Measurements from ENCODE around the gene BEST2.
A peak's percentile ranks its signal among the peaks of the same experiment; 100 is the strongest.
"Not testable (repeated sequence)": the region's sequence is repeated elsewhere in the genome, so short reads cannot be mapped to it uniquely, and the experiment has no call there.

The BEST2 gene

DNA sequence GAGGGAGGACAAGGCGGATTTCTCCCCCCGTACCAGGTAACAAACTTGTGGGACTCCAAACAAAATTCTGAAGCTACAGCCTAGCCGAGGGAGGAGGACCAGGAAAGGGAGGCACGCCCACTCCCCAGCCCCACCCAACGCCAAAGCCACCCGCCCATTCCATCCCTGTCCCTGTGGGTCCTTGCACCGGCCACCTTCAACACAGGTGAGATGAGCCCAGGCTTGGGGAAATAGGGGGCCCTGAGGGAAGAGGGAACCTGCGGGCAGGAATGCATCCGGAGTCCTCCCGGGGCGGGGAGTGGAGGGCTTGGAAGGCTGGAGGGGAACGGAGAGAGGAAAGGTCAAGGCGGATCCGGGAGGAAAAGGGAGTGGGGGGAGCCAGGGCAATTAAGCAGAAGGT lies at the start of gene BEST2:
Gene BEST2, plus strand, starts transcription at position 157 of the 400 bp plus-strand sequence. CDS start 802 bp downstream, outside the sequence.
- no peak for DNase-seq

- no peak for DNase-seq
Observed at GRCh38 chr19:12703046-12703445, 48.5 kb upstream of the BEST2 start.

DNA sequence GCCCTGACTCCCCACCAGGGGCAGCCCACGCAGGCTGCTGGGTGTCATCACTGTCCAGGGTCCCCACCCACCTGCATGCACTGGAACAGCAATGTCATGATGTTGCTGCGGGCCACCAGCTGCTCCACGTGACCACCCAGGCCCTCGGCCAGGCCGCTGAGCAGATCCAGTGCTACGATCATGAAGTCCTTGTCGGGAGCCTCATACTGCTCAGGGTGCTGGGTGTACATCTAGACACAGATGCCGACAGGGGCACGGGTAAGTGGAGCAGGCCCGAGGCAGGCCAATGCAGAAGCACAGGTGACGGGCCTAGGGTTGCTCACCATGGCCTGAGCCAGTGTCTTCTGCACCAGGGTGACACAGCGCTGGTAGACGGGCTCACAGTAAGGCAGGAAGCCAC lies 46.4 kb upstream of the BEST2 start:
- no peak for DNase-seq

- DNase-seq, result no peak
Observed at GRCh38 chr19:12705654-12706331, 45.8 kb upstream of the BEST2 start.

DNA sequence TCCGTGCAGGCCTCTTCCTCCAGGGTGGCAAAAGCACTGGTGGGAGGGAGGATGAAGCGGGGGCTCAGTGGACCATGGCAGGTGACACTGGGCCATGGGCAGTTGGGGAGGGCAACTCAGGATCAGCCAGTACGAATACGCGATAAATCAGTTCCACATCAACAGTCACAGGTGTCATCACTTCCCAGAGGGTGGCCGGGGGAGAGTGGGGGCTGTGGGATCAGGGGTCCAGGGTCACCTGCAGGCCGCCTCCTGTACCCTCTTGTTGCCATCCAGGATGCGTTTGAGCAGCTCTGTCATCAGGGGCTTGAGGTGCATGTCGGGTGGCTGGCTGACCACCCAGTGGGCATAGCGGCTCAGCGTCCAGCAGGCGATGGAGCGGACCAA lies 45.3 kb upstream of the BEST2 start:
- DNase-seq, result no peak

GRCh38 chr19:12708641-12709040 lies 43.0 kb upstream of the BEST2 start:
- DNase-seq, result no peak

DNA sequence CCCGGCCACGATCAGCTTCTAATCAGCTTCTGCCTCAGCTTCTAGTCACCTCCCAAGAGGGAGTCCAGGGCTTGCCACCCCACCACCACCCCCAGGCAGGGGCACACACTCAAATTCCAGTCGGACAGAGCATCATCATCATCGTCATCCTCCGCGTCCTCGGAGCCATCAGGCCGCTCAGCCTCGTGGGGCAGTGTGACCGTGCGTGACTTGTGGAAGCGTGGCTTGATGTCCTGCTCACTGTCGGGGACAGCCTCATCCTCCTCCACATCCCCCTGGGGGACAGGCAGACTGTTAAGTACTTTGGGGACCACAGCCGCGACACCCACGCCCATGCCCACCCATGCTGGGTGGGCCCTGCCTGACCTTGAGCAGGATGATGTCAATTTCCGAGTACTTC lies 40.4 kb upstream of the BEST2 start:
- DNase-seq, result no peak

DNA sequence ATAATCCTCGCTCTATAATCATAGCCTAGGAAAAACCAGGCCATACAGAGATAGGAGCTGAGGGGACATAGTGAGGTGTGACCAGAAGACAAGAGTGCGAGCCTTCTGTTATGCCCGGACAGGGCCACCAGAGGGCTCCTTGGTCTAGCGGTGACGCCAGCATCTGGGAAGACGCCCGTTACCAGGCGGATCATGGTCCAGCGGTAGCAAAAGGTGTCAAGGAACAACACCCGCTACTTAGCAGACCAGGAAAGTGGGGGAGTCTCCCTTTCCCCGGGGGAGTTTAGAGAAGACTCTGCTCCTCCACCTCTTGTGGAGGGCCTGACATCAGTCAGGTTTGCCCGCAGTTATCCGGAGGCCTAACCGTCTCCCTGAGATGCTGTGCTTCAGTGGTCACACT lies 39.5 kb upstream of the BEST2 start:
- DNase-seq, result not testable (repeated sequence)

DNA sequence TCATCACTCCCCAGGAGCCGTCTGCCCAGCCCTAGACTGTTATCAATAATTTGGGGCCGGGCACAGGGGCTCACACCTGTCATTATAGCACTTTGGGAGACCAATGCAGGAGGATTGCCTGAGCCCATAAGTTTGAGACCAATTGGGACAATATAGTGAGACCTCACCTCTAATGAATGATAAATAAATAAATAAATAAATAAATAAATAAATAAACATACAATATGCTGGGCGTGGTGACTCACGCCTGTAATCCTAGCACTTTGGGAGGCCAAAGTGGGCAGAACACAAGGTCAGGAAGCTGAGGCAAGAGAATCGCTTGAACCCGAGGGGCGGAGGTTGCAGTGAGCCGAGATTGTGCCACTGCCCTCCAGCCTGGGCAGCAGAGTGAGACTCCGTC lies 38.3 kb upstream of the BEST2 start:
- not testable (repeated sequence) for DNase-seq

DNA sequence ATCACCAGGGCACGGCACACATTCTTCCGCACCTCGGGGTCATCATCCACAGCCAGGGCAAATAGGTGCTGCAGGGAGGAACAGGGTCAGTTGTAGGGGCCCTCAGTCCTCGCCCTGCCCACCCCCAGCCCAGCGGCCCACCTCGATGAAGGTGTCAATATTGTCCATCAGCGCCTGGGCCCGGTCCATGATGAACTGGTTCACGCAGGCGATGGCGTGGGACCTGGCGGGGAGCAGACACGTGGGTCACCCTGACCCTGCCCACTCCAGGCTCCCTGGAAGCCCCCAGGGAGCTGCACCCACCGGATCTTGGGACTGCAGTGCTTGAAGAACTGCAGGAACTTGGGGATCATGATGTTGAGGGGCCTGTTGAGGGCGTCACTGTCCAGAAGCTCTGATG lies 36.5 kb upstream of the BEST2 start:
- no peak for DNase-seq

DNA sequence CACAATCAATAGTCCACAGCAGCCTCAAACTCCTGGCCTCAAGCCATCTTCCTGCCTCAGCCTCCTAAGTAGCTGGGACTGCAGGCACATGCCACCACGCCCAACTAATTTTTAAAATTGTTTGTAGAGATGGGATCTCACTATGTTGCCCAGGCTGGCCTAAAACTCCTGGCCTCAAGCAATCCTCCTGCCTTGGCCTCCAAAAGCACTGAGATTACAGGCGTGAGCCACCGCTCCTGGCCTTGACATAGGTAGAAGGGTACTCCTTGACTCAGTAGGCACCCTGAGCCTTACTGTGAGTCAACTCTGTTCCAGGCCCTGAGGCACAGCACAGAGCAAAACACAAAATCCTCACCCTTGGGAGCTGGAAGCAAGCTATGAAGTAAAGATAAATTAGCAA lies 35.7 kb upstream of the BEST2 start:
- DNase-seq, result no peak

DNA sequence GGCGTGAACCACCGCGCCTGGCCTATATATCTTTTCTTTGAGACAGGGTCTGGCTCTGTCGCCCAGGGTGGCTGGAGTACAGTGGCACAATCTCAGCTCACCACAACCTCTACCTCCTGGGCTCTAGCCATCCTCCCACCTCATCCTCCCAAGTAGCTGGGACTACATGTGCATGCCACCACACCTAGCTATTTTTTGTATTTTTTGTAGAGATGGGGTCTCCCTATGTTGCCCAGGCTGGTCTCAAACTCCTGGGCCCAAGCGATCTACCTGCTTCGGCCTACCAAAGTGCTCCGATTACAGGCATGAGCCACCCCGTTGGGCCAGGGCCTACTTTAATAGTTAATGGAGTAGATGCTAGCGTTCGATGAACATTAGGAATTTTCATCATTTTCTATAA lies 31.3 kb upstream of the BEST2 start:
- DNase-seq, result no peak

DNA sequence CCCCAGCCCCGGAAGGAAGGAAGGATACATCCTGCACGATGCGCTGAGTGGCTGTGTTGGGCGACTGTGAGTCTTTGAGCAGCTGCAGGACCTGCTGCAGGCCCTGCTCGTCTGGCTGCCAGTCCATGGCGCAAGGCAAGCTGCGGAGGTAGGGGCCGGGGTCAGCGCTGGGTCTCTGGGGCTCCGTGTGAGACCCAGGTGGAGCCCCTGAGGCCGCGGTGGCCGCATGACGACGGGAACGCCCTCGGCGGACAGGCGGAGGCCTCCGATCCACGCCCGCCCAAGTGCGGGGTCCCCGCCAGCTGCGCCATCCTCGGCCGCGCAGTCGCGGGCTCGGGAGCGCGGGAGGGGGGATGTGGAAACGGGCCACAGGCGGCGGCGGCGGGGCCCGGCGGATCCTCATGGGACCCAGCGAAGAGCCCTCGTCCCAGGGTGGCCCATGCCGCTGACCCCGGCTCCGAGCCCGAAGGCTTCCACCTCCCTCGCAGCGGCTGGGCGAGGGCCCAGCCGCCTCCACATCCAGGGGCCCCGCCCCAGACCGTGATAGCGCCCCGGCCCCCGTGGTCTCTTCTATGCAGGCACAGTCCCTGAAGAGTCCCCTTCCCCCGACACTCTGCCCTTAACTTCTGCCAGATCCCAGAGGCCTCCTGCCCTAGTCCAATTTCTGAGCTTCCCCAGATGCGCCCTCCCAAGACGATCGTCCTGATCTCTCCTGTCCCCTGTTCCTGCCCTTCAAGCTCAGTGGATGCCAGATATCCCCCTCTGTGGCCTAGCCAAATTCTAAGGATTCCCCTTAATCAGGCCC lies 30.5 kb upstream of the BEST2 start:
- DNase-seq, result peak; percentile 39

- DNase-seq, result peak; percentile 87
Observed at GRCh38 chr19:12721656-12722565, 29.7 kb upstream of the BEST2 start.

GRCh38 chr19:12722566-12723380 lies 28.8 kb upstream of the BEST2 start:
- peak; percentile 98 for DNase-seq

DNA sequence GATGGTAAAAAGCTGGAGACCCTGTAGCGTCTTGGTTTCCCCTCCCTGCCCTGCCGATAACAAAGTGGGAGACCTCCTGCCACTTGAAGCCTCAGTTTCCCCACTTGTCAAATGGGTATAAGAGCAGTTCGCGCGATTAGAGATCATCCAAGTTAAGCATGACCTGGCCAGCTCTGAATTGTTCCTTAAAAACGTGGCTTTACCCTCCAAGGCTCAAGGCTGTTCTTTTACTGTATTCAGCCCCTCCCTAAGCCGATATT lies 28.3 kb upstream of the BEST2 start:
- DNase-seq, result no peak

GRCh38 chr19:12723641-12724426 lies 27.8 kb upstream of the BEST2 start, which contains the start of gene TNPO2:
Gene TNPO2 (minus strand): TSS chr19:12723932. CDS start chr19:12720977, 2,955 bp downstream.
- peak; percentile 77 for DNase-seq

DNA sequence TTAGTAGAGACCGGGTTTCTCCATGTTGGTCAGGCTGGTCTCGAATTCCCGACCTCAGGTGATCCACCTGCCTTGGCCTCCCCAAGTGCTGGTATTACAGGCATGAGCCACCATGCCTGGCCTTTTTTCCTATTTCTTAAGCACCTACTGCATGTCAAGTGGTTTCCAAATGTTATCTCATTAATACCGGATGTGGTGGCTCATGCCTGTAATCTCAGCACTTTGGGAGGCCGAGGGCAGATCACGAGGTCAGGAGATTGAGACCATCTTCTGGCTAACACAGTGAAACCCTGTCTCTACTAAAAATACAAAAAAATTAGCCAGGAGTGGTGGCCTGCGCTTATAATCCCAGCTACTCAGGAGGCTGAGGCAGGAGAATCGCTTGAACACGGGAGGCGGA lies 26.0 kb upstream of the BEST2 start:
- DNase-seq, result not testable (repeated sequence)

DNA sequence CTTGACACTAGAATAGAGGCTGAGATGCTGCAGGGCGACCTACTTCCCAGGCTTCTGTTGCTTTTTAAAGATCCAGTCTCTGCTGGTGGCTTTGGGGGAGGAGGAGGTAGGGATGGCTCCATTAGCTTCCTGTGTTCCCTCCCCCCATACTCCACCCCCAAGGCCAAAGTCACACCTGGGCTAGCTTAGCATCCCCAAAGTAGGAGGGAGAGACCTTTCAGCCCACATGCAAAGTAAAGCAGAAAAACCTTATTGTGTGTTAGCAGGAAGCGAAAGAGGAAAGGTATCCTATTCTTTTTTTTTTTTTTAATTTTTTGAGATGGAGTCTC lies 24.6 kb upstream of the BEST2 start:
- DNase-seq, result no peak

GRCh38 chr19:12727745-12728433 lies 23.7 kb upstream of the BEST2 start:
- no peak for DNase-seq

DNA sequence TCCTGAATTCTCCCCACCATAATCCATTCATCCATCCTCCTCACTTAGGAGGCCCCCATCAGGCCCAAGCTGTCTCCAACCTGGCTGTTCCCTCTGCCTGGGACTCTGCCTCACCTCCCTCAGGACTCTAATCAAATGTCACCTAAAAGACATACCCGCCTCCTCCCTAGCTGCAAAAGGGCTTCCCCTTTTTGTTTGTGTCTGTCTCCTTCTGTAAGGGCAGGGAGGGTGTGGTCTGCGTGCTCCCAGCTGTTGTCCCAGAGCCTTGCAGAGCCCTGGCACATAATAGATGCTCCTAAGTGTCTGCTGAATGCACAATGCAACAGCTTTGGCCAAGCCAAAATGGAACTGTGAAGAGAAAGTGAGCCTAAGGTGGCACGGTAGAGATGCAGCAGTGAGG lies 21.5 kb upstream of the BEST2 start:
- DNase-seq, result no peak

Data from femur (tissue), 1 donor.